ENCODE measurements around the gene PCSK4.

PCSK4 gene

DNA sequence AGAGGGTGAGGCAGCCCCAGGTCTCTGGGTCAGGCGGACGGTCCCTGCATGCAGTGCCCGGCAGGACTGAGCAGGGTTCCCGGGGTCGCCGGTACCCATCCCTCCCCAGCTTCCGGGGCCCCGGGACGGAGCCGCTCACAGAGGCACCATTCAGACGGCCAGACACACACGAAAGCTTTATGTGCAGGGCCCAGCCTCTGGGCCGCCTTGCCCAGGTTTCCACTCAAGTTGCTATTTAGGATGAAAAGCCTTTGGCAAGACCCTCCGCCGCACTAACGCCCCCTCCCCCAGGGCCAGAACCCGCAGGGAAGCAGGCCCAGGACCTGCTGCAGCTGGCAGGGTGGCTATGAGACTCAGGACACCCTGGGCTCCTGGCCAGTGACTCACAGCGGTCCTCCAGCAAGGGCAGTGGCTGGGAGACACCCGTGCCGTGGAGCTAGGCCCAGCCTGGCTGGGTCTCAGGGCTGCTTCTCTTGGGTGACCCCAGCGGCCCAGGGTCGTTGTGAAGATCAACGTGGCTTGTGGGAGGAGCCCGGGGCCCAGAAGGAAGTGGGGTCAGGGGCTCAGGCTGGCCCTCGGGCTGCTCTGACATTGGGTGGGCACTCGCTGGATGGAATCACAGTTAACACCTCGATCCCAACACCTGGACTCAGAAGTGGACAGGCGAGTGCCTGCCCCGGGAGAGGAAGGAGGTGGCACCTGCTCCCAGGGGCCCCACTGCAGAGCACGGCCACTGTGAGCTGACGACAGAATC is 16.0 kb downstream of the PCSK4 start:
- DNase-seq (ENCODE audit: low read depth): no peak
- TF ChIP-seq, protein P1, sequence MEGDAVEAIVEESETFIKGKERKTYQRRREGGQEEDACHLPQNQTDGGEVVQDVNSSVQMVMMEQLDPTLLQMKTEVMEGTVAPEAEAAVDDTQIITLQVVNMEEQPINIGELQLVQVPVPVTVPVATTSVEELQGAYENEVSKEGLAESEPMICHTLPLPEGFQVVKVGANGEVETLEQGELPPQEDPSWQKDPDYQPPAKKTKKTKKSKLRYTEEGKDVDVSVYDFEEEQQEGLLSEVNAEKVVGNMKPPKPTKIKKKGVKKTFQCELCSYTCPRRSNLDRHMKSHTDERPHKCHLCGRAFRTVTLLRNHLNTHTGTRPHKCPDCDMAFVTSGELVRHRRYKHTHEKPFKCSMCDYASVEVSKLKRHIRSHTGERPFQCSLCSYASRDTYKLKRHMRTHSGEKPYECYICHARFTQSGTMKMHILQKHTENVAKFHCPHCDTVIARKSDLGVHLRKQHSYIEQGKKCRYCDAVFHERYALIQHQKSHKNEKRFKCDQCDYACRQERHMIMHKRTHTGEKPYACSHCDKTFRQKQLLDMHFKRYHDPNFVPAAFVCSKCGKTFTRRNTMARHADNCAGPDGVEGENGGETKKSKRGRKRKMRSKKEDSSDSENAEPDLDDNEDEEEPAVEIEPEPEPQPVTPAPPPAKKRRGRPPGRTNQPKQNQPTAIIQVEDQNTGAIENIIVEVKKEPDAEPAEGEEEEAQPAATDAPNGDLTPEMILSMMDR (IDR thresholded peaks at IDR 0.05; ENCODE audit: low read length, missing control alignments): no peak
- H3K4me3 ChIP-seq (replicated peaks; ENCODE audit: low read depth, low read length): no peak overlapping the region

DNA sequence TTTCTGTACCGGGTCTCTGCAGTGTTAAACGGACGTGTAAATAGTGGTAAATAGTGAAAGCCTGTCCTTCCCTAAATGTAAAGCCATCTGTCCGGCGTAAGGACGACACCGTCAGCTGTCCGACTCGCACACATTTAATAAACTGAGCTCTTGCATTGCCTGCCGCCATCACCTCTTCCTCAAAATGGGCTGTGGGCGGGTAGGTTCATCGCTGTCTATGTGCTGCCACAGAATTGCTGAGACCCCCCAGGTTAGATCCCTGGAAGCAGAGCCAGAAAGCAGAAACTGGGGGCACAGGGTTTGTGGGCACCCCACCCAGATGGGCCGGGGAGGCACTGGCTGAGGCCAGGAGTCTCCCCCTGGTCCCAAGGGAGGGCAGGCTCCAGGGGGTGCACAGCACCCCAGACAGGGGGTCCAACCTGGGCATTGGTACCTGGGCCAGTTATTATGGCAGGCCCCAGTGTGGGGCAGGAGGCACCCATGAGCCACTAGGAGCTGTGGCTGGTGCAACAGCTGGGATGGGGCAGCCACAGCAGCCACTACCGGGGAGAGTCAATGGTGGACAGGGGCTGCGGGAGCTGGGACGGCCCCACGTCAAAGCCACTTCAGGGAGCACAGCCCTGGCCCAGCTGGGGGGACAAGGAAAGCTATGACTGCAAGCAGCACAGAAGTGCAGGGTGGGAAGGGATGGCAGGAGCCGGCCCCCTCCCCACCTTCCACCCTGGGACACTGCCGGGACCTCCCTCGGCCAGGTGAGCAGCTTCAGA is 16.9 kb downstream of the PCSK4 start:
- H3K4me3 ChIP-seq (replicated peaks; ENCODE audit: low read depth, low read length): no peak overlapping the region
- TF ChIP-seq, protein P1 (IDR thresholded peaks at IDR 0.05; ENCODE audit: low read length, missing control alignments): no peak
- no peak for DNase-seq (ENCODE audit: low read depth)

DNA sequence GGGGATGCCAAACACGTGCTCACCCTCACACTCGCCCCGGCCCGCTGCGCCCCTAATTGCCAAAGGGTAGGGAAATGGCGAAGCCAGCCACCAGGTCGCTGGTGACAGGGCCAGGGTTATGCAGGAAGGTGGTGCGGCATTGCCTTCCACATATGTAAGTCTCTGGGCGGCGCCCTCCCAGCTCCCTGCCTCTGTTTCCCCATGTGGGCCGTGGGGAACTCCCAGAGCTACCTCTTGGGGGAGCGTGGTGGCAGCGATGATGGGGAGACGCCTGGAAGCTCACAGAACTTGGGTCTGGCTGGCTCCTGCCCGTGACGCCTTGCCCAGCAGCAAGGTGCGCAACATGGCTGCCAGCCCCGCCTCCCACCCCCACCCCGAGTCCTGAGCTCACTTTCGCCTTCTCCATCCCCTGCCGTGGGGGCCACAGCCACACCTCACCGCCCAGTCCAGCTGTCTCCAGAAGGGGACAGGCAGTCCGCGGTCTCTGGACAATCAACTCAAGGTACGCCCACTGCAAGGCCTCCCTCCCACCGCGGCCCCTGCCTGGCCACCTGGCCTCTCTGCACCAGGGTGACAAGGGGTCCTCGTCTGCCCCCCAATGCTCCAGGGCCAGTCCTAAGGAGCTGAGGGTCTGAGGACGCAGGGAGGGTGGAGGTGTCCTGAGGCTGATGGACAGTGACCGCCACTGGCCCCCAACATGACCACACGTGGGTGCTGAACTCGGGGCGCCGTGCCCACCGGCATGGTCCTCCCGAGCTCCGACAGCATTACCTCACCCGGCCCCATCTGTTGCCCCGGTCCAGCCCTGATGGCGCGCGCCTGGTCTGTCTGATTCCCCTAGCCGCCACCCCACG is 17.7 kb downstream of the PCSK4 start:
- H3K4me3 ChIP-seq (replicated peaks; ENCODE audit: low read depth, low read length): no peak overlapping the region
- DNase-seq (ENCODE audit: low read depth): no peak

DNA sequence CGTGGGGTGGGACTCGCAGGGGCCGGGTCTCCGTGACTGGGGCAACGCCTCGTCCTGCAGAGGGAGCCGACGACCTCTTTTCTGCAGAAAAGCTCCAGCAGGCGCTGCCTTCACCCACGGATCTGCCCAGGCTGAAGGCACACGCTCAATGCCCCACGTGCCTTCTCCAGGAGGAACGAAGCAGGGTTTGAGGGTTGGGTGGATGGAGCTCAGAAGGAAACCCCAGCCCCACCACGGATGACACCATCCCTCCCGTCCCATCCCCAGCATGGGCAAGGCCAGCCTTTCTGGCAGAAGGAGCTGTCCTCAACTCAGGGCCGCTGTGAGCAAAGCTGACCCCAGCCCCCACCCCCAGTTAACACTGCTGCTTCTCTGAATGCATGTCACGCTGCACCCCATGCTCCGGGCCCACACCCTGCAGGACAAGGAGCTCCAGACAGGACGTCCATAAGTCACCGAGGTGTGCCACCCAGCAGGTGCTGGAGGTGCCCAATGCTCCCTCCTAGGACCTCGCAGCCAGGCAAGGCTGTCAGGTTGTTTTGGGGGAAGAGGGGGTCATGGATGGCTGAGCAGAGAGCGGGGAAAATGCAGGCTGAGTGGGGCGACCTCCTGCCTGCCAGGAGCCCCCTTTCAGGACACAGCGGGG is 18.5 kb downstream of the PCSK4 start:
- no peak overlapping the region for H3K4me3 ChIP-seq (replicated peaks; ENCODE audit: low read depth, low read length)
- TF ChIP-seq, protein P1 (IDR thresholded peaks at IDR 0.05; ENCODE audit: low read length, missing control alignments): no peak
- DNase-seq (ENCODE audit: low read depth): no peak

More for the DNA sequence above, 17.7 kb downstream of the PCSK4 start:
- TF ChIP-seq, protein P1 (IDR thresholded peaks at IDR 0.05; ENCODE audit: low read length, missing control alignments): no peak

DNA sequence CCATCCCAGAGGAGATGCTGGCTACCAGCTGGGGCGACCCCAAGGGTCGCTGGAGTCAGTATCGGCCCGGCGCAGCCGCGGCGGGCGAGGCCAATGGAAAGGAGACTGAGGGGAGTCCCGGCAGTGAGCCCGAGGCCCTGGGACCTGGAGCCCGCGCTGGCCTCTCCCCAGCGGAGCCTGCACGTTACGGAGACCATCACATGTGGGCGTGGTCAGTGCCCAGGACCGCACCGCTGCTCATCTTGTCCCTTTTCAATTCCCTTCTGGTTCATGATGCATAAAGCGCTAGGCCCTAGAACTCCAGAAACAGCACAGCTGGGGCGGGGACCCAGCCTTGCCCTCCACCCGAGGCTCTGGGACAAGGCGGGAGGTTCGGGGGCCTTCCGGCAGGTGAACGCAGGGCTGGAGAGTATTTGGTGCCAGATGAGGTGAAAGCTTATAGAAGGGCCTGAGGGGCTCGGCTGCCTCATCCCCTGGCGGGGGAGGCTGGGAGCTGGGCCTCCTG is 19.1 kb downstream of the PCSK4 start:
- peak overlapping the region; percentile 43 for H3K4me3 ChIP-seq (replicated peaks; ENCODE audit: low read depth, low read length)
- DNase-seq (ENCODE audit: low read depth): no peak
- TF ChIP-seq, protein P1 (IDR thresholded peaks at IDR 0.05; ENCODE audit: low read length, missing control alignments): no peak

DNA sequence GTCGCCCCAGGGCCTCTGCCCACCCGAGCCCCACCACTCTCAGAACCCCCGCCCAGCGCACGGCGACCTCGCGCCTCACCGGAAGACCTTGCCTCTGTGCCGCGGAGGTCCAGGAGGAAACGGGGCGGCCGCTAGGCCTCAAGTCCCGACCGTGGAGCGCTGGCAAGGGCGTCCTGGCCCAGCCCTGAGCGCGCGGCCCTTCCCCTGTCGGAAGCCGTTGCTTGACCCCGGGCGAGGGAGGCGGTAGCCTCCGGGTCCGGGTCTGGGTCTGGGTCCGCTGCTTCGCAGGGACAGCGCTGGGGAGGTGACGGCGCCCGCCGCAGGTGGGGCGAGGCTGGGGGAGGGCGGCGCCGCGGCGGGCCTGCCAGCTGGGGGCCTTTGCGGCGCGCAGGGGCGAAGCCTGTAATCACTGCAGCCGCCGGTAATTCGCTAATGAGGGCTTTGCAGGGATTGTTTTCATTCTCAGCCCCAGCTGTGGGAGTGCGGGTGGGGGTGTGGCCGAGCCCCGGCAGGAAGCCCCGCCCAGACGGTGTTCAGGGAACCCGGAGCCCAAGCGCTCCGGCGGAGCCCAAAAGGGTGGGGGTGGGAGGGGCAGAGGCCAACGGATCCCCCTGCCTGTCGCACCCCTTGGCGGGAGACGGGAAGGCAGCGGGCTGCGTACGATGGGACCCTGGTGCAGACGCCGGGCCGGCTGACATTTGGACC is 19.7 kb downstream of the PCSK4 start:
- DNase-seq (ENCODE audit: low read depth): no peak
- H3K4me3 ChIP-seq (replicated peaks; ENCODE audit: low read depth, low read length): peak overlapping the region; percentile 43
- TF ChIP-seq, protein P1 (IDR thresholded peaks at IDR 0.05; ENCODE audit: low read length, missing control alignments): no peak

Measured in fibroblast of pulmonary artery (primary cell).